Retinal pigment epithelial cell (primary cell): ENCODE results near the gene STAP1.

Source experiments
- DNase-seq: peaks from one replicate; pipeline ENCODE4 v3.0.0-alpha.2; 2010; ENCODE audit warnings: low read depth
- H3K4me3 ChIP-seq: 2 replicates; pipeline ENCODE4 v1.5.1; 2011; ENCODE audit warnings: mild to moderate bottlenecking, low read length, control low read depth, moderate library complexity
- TF ChIP-seq, protein P1 (sequence below): conservative IDR thresholded peaks from 2 replicates; pipeline ENCODE4 v1.5.1; 2011; ENCODE audit warnings: low read depth, low read length, control low read depth, inconsistent platforms

Gene STAP1

DNA sequence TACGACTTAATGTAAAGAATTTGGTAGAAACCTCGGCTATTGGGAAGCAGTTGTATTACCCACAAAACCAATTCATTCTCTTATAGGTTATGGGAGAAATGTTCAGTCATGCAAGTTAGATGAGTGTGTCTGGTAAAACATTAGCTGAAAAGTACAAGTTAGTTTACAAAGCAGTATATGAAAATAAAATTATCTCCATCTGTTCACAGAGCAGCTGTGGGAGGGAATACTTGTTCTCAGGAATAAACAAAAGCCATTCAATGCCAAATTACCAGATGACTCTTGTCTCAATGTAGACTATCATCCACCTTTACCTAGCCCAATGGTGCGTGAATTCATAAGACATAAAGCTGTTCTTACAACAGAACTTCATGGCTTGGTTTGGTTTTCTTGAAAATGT is 28.6 kb downstream of the STAP1 start:
- TF ChIP-seq, protein P1, sequence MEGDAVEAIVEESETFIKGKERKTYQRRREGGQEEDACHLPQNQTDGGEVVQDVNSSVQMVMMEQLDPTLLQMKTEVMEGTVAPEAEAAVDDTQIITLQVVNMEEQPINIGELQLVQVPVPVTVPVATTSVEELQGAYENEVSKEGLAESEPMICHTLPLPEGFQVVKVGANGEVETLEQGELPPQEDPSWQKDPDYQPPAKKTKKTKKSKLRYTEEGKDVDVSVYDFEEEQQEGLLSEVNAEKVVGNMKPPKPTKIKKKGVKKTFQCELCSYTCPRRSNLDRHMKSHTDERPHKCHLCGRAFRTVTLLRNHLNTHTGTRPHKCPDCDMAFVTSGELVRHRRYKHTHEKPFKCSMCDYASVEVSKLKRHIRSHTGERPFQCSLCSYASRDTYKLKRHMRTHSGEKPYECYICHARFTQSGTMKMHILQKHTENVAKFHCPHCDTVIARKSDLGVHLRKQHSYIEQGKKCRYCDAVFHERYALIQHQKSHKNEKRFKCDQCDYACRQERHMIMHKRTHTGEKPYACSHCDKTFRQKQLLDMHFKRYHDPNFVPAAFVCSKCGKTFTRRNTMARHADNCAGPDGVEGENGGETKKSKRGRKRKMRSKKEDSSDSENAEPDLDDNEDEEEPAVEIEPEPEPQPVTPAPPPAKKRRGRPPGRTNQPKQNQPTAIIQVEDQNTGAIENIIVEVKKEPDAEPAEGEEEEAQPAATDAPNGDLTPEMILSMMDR = no peak
- H3K4me3 ChIP-seq = no peak overlapping the region

DNA sequence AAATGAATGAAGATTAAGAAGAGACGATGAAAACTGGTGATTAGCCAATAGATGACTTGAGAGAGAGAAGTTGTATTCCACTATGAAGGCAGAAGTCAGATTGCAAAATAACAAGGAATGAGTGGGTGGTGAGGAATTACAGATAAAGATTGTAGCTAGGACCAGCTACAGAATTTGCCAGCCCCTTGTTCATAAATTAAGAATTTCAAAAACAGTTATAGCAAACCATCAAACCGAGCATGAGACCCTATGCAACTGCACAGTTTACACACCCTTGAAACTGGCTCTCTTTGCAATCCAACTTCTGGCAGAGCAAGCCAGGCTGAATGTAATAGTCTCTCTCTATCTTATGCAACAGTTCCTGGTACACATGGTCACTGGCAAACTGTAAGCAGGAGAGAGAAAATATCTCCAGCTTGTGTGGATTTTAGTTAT is 35.2 kb downstream of the STAP1 start:
- TF ChIP-seq, protein P1 = no peak
- DNase-seq = peak; percentile 20
- H3K4me3 ChIP-seq = no peak overlapping the region

More for the DNA sequence above, 28.6 kb downstream of the STAP1 start:
- no peak for DNase-seq

DNA sequence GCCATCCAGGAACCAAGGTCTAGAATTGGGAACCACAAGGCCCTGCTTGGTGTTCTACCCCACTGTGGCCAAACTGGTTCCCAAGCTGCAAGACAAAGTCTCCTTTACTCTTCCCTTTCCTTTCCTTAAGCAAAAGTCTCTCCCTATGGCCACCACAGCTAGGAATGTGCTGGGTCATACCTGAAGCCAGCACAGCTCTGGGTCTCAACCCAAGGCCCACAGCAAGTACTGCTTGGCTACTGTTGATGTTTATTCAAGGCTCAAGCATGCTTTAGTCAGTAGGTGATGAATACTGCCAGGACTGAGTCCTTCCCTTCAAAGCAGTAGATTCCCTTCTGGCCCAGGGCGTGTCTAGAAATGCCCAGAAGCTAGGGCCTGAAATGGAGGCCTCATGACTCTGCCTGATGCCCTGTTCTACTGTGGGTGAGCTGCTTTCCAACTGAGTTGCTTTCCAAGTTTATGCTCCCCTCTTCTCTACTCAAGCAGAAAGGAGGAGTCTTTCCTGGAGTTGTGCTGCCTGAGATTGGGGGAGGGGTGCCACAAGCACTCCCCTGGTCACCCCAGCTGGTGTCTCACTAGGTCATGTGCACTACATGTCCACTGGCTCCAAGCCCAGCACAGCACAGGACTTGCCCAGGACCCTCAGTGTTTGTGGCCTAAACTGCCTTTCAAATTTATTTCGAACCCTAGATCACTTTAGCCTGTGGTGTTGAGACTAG is 44.9 kb downstream of the STAP1 start:
- TF ChIP-seq, protein P1 = no peak
- no peak overlapping the region for H3K4me3 ChIP-seq
- no peak for DNase-seq

DNA sequence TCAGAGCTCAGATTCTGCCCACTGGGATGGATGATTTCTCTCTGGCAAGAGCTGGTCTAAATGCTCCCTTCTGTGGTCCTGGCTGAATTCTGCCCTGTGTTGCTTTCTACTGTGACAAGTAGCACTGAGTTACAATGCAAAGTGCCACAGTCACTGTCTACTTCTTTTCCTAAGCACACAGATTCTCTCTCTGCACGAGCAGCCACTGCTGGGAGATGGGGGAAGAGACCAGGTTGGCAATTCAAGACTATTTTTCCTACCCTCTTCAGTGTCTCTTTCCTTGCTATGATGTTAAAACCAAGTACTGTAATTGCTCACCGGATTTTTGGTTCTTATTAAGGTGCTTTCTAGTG is 45.5 kb downstream of the STAP1 start:
- TF ChIP-seq, protein P1 = no peak
- no peak overlapping the region for H3K4me3 ChIP-seq
- no peak for DNase-seq

DNA sequence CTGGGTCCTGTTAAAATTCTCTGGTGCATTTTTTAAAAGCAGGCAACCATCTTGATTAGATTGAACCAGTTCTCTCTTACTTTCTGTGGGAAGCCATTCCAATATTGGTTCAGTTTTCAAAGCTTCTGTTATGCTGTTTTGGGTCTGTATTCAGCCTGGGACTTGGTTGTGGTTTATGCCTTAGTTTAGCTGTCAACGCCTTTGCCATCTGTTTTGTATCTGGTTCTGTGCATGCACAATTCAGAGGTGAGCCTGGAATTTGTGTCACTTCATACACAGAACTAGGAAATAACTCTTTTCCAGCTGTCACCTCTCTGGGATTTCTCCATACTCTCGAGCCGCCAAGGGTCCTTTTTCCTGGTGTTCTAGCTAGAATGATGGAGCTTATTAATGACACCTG is 46.2 kb downstream of the STAP1 start:
- TF ChIP-seq, protein P1 = no peak
- no peak for DNase-seq
- H3K4me3 ChIP-seq = no peak overlapping the region

DNA sequence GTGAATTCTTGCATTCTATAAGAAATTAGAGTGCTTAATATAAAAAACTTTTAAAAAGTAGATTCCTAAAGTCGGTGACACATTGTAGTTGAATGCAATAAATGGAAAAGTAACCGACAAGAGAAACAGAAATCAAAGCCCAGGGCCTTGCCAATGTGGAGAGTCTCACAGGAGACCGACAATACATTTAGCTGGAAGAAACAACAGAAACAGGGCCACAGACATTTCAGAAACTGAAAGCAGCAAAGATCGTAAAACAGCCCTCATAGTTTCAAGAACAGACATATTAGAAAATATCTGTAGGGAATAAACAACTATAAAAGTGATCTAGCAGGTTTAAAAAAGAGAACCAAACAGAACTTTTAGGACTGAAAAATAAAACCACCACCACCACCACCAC is 49.5 kb downstream of the STAP1 start:
- TF ChIP-seq, protein P1 = no peak

DNA sequence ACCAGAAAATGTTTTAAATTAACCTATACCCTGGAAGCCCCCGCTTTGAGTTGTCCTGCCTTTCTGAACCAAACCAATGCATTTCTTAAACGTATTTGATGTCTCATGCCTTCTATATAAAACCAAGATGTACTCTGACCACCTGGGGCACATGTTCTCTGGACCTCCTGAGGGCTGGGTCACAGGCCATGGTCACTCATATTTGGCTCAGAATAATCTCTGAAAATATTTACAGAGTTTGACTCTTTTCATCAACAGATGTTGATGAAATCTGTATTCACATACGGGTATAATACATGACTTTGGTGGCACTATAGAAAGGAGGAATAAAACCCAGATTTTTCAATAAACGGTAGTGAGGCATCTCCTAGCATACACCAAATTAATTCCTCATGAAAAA is 55.7 kb downstream of the STAP1 start:
- TF ChIP-seq, protein P1 = no peak
- no peak overlapping the region for H3K4me3 ChIP-seq
- DNase-seq = no peak

More for the DNA sequence above, 49.5 kb downstream of the STAP1 start:
- no peak for DNase-seq
- H3K4me3 ChIP-seq = no peak overlapping the region
